NCI-H2171 (cell line): ENCODE results near the gene STOML1.

Experiments used
- DNase-seq: peaks from one replicate; lab custom pipeline; 2025; lab: John Stamatoyannopoulos, UW

STOML1 gene

DNA sequence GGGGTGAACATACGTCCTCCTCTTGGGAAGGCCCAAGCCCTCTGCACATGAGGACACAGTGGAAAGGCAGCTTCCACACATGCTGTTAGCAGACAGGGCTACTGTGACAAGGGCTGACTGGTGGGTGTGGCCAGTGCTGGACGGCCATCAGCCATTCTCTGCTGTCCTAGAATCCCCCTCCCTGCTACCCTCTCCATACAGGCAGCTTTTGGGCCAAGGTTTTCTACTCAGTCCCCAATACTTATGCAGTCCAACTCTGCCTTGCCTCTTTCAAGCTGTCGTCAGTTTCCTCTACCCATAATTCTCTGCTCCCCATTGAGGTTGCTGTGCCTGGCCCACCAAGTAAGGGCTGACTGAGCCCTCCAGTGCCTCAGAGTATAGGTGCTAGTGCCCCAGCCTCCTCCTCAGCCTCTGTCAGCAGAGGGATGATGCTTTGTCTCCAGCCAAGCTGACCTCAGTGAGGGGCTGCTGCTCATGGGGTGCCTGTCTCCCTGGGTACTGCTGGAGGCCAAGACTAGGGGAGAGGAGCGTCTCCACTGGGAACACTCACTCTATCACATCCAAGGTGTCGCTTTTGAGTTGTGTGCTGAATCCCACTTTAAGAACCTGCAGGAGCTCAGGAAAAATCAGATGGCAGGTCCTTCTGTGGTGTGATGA is 63.0 kb downstream of the STOML1 start:
- DNase-seq, result no peak
